Stomach (tissue), 4 donors: ENCODE data around the gene ARHGAP4.

Experiments used
- CTCF ChIP-seq, 7 experiments: fragments of 450-650 bp in 4 of 7; fragments of 200-600 bp in 3 of 7; sonication (generic) in 3 of 7; IDR thresholded peaks; one replicate each; pipeline ENCODE4 v1.5.1; 2016 to 2019; ENCODE audit warnings: antibody characterized with exemption in 7 of 7, control low read depth in 2 of 7, mild to moderate bottlenecking in 1 of 7
- POLR2AphosphoS5 ChIP-seq, 3 donors: sonication (generic); formaldehyde crosslinking; IDR thresholded peaks; one replicate each; pipeline ENCODE4 v1.6.1; 2016; ENCODE audit warnings: antibody characterized with exemption in 3 of 3

- TF ChIP-seq CTCF (IDR thresholded peaks at IDR 0.05) (no peak), POLR2AphosphoS5 (IDR thresholded peaks at IDR 0.05) (no peak)
Observed at GRCh38 chrX:153954558-153955227, 28.6 kb upstream of the ARHGAP4 start.
